Choroid plexus epithelial cell (primary cell): ENCODE results near the gene PCDHGA10.
"Not testable (repeated sequence)": the region's sequence is repeated elsewhere in the genome, so short reads cannot be mapped to it uniquely, and the experiment has no call there.

ENCODE experiments used
- DNase-seq: peaks from one replicate; pipeline ENCODE4 v3.0.0-alpha.2; 2010; ENCODE audit warnings: low read depth
- H3K4me3 ChIP-seq: 2 replicates; pipeline ENCODE4 v1.5.1; 2011; ENCODE audit warnings: low read depth, mild to moderate bottlenecking, control low read depth, low read length, moderate library complexity
- TF ChIP-seq, protein P1 (sequence below): conservative IDR thresholded peaks from 2 replicates; pipeline ENCODE4 v1.5.1; 2011; ENCODE audit warnings: low read depth, mild to moderate bottlenecking, control low read depth, inconsistent platforms, low read length, moderate library complexity

The PCDHGA10 gene

DNA sequence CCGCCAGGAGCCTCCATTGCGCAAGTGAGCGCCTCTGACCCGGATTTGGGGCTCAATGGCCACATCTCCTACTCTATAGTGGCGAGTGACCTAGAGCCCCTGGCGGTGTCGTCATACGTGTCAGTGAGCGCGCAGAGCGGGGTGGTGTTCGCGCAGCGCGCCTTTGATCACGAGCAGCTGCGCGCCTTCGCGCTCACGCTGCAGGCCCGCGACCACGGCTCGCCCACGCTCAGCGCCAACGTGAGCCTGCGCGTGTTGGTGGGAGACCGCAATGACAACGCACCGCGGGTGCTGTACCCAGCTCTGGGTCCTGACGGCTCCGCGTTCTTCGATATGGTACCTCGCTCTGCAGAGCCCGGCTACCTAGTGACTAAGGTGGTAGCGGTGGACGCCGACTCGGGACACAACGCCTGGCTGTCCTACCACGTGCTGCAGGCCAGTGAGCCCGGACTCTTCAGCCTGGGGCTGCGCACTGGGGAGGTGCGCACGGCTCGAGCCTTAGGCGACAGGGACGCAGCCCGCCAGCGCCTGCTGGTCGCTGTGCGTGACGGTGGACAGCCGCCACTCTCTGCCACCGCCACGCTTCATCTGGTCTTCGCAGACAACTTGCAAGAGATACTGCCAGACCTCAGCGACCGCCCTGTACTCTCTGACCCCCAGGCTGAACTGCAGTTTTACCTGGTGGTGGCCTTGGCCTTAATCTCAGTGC lies 3.0 kb upstream of the PCDHGA10 start:
- DNase-seq, result no peak
- H3K4me3 ChIP-seq, result no peak overlapping the region
- TF ChIP-seq, protein P1, sequence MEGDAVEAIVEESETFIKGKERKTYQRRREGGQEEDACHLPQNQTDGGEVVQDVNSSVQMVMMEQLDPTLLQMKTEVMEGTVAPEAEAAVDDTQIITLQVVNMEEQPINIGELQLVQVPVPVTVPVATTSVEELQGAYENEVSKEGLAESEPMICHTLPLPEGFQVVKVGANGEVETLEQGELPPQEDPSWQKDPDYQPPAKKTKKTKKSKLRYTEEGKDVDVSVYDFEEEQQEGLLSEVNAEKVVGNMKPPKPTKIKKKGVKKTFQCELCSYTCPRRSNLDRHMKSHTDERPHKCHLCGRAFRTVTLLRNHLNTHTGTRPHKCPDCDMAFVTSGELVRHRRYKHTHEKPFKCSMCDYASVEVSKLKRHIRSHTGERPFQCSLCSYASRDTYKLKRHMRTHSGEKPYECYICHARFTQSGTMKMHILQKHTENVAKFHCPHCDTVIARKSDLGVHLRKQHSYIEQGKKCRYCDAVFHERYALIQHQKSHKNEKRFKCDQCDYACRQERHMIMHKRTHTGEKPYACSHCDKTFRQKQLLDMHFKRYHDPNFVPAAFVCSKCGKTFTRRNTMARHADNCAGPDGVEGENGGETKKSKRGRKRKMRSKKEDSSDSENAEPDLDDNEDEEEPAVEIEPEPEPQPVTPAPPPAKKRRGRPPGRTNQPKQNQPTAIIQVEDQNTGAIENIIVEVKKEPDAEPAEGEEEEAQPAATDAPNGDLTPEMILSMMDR, result no peak

DNA sequence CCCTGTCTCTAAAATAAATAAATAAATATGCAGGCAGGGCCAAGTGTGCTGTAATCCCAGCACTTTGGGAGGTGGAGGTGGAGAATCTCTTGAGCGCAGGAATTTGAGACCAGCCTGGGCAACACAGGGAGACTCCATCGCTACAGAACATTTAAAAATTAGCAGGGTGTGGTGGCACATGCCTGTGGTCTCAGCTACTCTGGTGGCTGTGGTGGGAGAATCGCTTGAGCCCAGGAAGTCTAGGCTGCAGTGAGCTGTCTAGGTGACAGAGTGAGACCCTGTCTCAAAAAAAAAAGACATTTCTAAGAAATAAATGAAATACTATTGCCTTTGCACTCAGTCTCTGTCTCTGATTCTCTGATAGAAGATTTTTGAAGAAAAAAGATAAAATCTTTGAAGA lies 1.2 kb upstream of the PCDHGA10 start:
- no peak for DNase-seq
- no peak overlapping the region for H3K4me3 ChIP-seq
- TF ChIP-seq, protein P1, result no peak

DNA sequence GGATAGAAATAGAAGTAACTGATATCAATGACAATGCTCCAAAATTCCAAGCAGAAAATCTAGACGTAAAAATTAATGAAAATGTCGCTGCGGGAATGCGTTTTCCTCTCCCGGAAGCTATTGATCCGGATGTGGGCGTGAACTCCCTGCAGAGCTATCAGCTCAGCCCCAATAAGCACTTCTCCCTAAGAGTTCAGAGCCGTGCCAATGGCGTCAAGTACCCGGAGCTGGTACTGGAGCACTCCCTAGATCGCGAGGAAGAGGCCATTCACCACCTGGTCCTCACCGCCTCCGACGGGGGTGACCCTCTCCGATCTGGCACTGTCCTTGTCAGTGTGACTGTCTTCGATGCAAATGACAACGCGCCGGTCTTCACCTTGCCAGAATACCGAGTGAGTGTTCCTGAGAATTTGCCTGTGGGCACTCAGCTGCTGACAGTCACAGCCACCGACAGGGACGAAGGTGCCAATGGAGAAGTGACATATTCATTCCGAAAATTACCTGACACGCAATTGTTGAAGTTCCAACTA lies 818 bp downstream of the PCDHGA10 start:
- TF ChIP-seq, protein P1, result no peak
- DNase-seq, result no peak
- peak overlapping the region; percentile 57 for H3K4me3 ChIP-seq

DNA sequence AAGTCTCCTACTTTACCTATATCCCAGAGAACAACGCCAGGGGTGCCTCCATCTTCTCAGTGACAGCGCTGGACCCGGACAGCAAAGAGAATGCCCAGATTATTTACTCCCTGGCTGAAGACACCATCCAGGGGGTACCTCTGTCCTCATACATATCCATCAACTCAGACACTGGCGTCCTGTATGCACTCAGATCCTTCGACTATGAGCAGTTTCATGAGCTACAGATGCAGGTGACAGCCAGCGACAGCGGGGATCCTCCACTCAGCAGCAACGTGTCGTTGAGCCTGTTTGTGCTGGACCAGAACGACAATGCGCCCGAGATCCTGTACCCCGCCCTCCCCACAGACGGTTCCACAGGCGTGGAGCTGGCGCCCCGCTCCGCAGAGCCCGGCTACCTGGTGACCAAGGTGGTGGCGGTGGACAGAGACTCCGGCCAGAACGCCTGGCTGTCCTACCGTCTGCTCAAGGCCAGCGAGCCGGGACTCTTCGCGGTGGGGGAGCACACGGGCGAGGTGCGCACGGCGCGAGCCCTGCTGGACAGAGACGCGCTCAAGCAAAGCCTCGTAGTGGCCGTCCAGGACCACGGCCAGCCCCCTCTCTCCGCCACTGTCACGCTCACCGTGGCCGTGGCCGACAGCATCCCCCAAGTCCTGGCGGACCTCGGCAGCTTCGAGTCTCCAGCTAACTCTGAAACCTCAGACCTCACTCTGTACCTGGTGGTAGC lies 1.9 kb downstream of the PCDHGA10 start:
- H3K4me3 ChIP-seq, DNase-seq: not testable (repeated sequence)

DNA sequence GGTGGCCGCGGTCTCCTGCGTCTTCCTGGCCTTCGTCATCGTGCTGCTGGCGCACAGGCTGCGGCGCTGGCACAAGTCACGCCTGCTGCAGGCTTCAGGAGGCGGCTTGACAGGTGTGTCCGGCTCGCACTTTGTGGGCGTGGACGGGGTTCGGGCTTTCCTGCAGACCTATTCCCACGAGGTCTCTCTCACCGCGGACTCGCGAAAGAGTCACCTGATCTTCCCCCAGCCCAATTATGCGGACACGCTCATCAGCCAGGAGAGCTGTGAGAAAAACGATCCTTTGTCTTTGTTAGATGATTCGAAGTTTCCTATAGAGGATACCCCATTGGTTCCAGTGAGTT lies 2.5 kb downstream of the PCDHGA10 start:
- not testable (repeated sequence) for H3K4me3 ChIP-seq, DNase-seq

DNA sequence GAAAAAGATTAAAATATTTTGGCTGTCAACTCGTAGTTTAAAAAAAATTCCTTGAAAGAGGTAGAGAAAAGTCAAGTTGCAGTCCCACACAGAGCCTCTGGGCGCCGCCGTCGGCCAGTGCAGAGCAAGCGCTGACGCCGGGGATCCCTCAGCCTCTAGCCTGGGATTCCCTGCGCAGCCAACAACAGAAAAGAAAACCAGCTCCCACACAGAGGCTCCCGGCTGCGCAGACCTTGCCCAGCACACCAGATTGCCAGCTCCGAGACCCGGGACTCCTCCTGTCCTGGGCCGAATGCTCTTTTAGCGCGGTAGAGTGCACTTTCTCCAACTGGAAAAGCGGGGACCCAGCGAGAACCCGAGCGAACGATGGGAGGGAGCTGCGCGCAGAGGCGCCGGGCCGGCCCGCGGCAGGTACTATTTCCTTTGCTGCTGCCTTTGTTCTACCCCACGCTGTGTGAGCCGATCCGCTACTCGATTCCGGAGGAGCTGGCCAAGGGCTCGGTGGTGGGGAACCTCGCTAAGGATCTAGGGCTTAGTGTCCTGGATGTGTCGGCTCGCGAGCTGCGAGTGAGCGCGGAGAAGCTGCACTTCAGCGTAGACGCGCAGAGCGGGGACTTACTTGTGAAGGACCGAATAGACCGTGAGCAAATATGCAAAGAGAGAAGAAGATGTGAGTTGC lies 4.8 kb downstream of the PCDHGA10 start, which contains the start of gene PCDHGB7:
TSS of gene PCDHGB7 (plus strand) at position 184 of the 679 bp plus-strand sequence. CDS start at position 367, 183 bp downstream.
- TF ChIP-seq, protein P1, result peak; percentile 86
- DNase-seq, result peak; percentile 87
- peak within 1 kb of the TSS; percentile 58 for H3K4me3 ChIP-seq

DNA sequence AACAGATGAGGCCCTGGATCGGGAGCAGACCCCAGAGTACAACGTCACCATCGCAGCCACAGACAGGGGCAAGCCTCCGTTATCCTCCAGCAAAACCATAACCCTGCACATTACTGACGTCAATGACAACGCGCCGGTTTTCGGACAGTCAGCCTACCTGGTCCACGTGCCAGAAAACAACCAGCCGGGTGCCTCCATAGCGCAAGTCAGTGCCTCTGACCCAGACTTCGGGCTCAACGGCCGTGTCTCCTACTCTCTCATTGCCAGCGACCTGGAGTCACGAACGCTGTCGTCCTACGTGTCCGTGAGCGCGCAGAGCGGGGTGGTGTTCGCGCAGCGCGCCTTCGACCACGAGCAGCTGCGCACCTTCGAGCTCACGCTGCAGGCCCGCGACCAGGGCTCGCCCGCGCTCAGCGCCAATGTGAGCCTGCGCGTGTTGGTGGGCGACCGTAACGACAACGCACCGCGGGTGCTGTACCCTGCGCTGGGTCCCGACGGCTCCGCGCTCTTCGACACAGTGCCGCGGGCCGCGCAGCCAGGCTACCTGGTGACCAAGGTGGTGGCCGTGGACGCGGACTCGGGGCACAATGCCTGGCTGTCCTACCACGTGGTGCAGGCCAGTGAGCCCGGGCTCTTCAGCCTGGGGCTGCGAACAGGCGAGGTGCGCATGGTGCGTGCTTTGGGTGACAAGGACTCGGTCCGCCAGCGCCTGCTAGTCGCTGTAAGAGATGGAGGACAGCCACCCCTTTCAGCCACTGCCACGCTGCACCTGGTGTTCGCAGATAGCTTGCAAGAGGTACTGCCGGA lies 6.5 kb downstream of the PCDHGA10 start:
- DNase-seq, result no peak
- TF ChIP-seq, protein P1, result no peak
- no peak overlapping the region for H3K4me3 ChIP-seq
